IMR-90 (cell line): ENCODE measurements around the gene PPM1H. TPM values are rescaled to one million over a fixed set of nuclear protein-coding genes. Genes with fewer than 3 reads are reported as not detected.

Experiments
- ATAC-seq: fragments of 200-7000 bp; cut with Tn5 transposase; 2 replicates; pipeline ENCODE4 v1.9.1; 2020; ENCODE audit warnings: low read depth, mild to moderate bottlenecking, moderate library complexity
- BruUV-seq: library from RNA; stranded (reverse); fragments of 400-500 nt; replicated peaks from 2 replicates; lab custom pipeline; 2021; lab: Mats Ljungman, UMichigan
- CTCF ChIA-PET: fragments of 300-600 bp; formaldehyde crosslinking; extraction: SDS; loops from one replicate; lab custom pipeline; 2021; ENCODE audit warnings: antibody characterized with exemption; lab: Yijun Ruan, JAX
- POLR2A ChIA-PET: fragments of 300-600 bp; sonication (Branson Sonifier 250); formaldehyde crosslinking; loops from one replicate; lab custom pipeline; 2022; ENCODE audit warnings: antibody characterized with exemption; ENCODE audit not compliant: unreplicated experiment; lab: Charles Lee
- DNase-seq: peaks from one replicate; pipeline ENCODE4 v3.0.0; 2013
- H2AFZ ChIP-seq: replicated peaks from 2 replicates; pipeline ENCODE3; 2013; ENCODE audit warnings: low read length, mild to moderate bottlenecking; ENCODE audit not compliant: poor library complexity
- H2AK5ac ChIP-seq: 2 replicates; pipeline ENCODE4 v1.6.1; 2013; ENCODE audit warnings: low read depth, low read length, inconsistent platforms
- H2AK9ac ChIP-seq: replicated peaks from 2 replicates; pipeline ENCODE3; 2013; ENCODE audit warnings: mild to moderate bottlenecking, low read depth, low read length, moderate library complexity; ENCODE audit not compliant: poor library complexity
- H2BK120ac ChIP-seq: 2 replicates; pipeline ENCODE4 v1.6.1; 2013; ENCODE audit warnings: low read depth, low read length, inconsistent platforms
- H2BK15ac ChIP-seq: 3 replicates; pipeline ENCODE4 v1.6.1; 2013; ENCODE audit warnings: low read depth, low read length, inconsistent platforms
- H2BK20ac ChIP-seq: 2 replicates; pipeline ENCODE4 v1.6.1; 2013; ENCODE audit warnings: low read depth, mild to moderate bottlenecking, inconsistent platforms, low read length, moderate library complexity
- H2BK5ac ChIP-seq: 2 replicates; pipeline ENCODE4 v1.6.1; 2013; ENCODE audit warnings: mild to moderate bottlenecking, low read depth, low read length, inconsistent platforms; ENCODE audit not compliant: poor library complexity, severe bottlenecking
- H3K14ac ChIP-seq: replicated peaks from 2 replicates; pipeline ENCODE4 v1.6.1; 2013; ENCODE audit warnings: low read depth, low read length, inconsistent platforms
- H3K18ac ChIP-seq: 2 replicates; pipeline ENCODE4 v1.6.1; 2013; ENCODE audit warnings: low read depth, low read length, control low read depth
- H3K23ac ChIP-seq: 2 replicates; pipeline ENCODE4 v1.6.1; 2013; ENCODE audit warnings: low read depth, low read length, inconsistent platforms
- H3K27ac ChIP-seq: 2 replicates; pipeline ENCODE4 v1.5.1; 2013; ENCODE audit warnings: mild to moderate bottlenecking, control low read depth, low read length; ENCODE audit not compliant: insufficient read depth
- H3K27me3 ChIP-seq: 2 replicates; pipeline ENCODE4 v1.6.1; 2013; ENCODE audit warnings: low read length; ENCODE audit not compliant: control insufficient read depth, insufficient read depth
- H3K36me3 ChIP-seq: 2 replicates; pipeline ENCODE4 v1.6.1; 2013; ENCODE audit warnings: low read length, mixed read lengths; ENCODE audit not compliant: control insufficient read depth, insufficient read depth
- H3K4ac ChIP-seq: 2 replicates; pipeline ENCODE4 v1.6.1; 2013; ENCODE audit warnings: low read depth, low read length, inconsistent platforms
- H3K4me1 ChIP-seq: 2 replicates; pipeline ENCODE4 v1.6.1; 2013; ENCODE audit warnings: low read length, mixed read lengths; ENCODE audit not compliant: control insufficient read depth, insufficient read depth
- H3K4me2 ChIP-seq: 2 replicates; pipeline ENCODE4 v1.6.1; 2013; ENCODE audit warnings: low read depth, mild to moderate bottlenecking, control low read depth, low read length, moderate library complexity
- H3K4me3 ChIP-seq: 2 replicates; pipeline ENCODE4 v1.5.1; 2013; ENCODE audit warnings: low read depth, mild to moderate bottlenecking, control low read depth, low read length, moderate library complexity; ENCODE audit not compliant: insufficient read depth
- H3K56ac ChIP-seq: 2 replicates; pipeline ENCODE4 v1.6.1; 2013; ENCODE audit warnings: low read length, inconsistent platforms; ENCODE audit not compliant: insufficient read depth; ENCODE audit errors: extremely low read depth
- H3K79me1 ChIP-seq, 2 experiments: 2 replicates each; pipeline ENCODE4 v1.6.1; 2013; ENCODE audit warnings: low read length in 2 of 2, inconsistent platforms in 1 of 2, low read depth in 1 of 2
- H3K9ac ChIP-seq: 2 replicates; pipeline ENCODE4 v1.6.1; 2013; ENCODE audit warnings: low read depth, low read length, control low read depth
- H3K9me1 ChIP-seq: 2 replicates; pipeline ENCODE4 v1.6.1; 2013; ENCODE audit warnings: low read length, inconsistent platforms; ENCODE audit not compliant: insufficient read depth
- H3K9me3 ChIP-seq: 2 replicates; pipeline ENCODE4 v1.6.1; 2013; ENCODE audit warnings: low read length; ENCODE audit not compliant: control insufficient read depth, insufficient read depth
- H4K20me1 ChIP-seq: 2 replicates; pipeline ENCODE4 v1.6.1; 2013; ENCODE audit warnings: low read length, inconsistent platforms; ENCODE audit not compliant: insufficient read depth
- H4K5ac ChIP-seq: 2 replicates; pipeline ENCODE4 v1.6.1; 2013; ENCODE audit warnings: mild to moderate bottlenecking, low read depth, low read length, control low read depth
- H4K8ac ChIP-seq, 2 experiments: 2 replicates each; pipeline ENCODE4 v1.6.1; 2013; ENCODE audit warnings: low read depth in 2 of 2, low read length in 2 of 2, control low read depth in 1 of 2, inconsistent platforms in 1 of 2
- H4K91ac ChIP-seq: 2 replicates; pipeline ENCODE4 v1.6.1; 2013; ENCODE audit warnings: low read depth, low read length, inconsistent platforms; ENCODE audit not compliant: insufficient read depth
- BHLHE40 ChIP-seq: fragments of 150-350 bp; IDR thresholded peaks from 2 replicates; pipeline ENCODE4 v1.6.1; 2016; ENCODE audit warnings: mild to moderate bottlenecking, low read depth, low read length
- CEBPB ChIP-seq: IDR thresholded peaks from 2 replicates; pipeline ENCODE4 v1.6.1; 2012; ENCODE audit warnings: low read depth, low read length, improper control_type of control experiment
- CHD1 ChIP-seq: IDR thresholded peaks from 2 replicates; pipeline ENCODE4 v1.6.1; 2012; ENCODE audit warnings: low read depth, low read length, improper control_type of control experiment
- CTCF ChIP-seq: conservative IDR thresholded peaks from 2 replicates; pipeline ENCODE4 v1.5.1; 2012; ENCODE audit warnings: mild to moderate bottlenecking, low read depth, low read length, improper control_type of control experiment
- ELK1 ChIP-seq: fragments of 150-350 bp; IDR thresholded peaks from 2 replicates; pipeline ENCODE4 v1.6.1; 2016; ENCODE audit warnings: low read depth, mild to moderate bottlenecking, low read length, moderate library complexity, borderline replicate concordance
- FOS ChIP-seq: fragments of 150-350 bp; IDR thresholded peaks from 2 replicates; pipeline ENCODE4 v1.6.1; 2016; ENCODE audit warnings: low read depth, low read length
- MAFK ChIP-seq: IDR thresholded peaks from 2 replicates; pipeline ENCODE4 v1.6.1; 2012; ENCODE audit warnings: low read depth, low read length, improper control_type of control experiment
- MAZ ChIP-seq: IDR thresholded peaks from 2 replicates; pipeline ENCODE4 v1.6.1; 2012; ENCODE audit warnings: low read depth, mild to moderate bottlenecking, low read length, improper control_type of control experiment, moderate library complexity, borderline replicate concordance
- MXI1 ChIP-seq: IDR thresholded peaks from 2 replicates; pipeline ENCODE4 v1.6.1; 2012; ENCODE audit warnings: low read depth, mild to moderate bottlenecking, low read length, moderate library complexity, borderline replicate concordance
- NFE2L2 ChIP-seq: fragments of 150-350 bp; IDR thresholded peaks from 2 replicates; pipeline ENCODE4 v1.6.1; 2016; ENCODE audit warnings: low read depth, mild to moderate bottlenecking, low read length
- POLR2A ChIP-seq: IDR thresholded peaks from 2 replicates; pipeline ENCODE4 v1.6.1; 2012; ENCODE audit warnings: mild to moderate bottlenecking, low read depth, low read length
- RAD21 ChIP-seq: IDR thresholded peaks from 2 replicates; pipeline ENCODE4 v1.6.1; 2012; ENCODE audit warnings: low read length, improper control_type of control experiment
- RCOR1 ChIP-seq: IDR thresholded peaks from 2 replicates; pipeline ENCODE4 v1.6.1; 2012; ENCODE audit warnings: mild to moderate bottlenecking, low read length, improper control_type of control experiment; ENCODE audit not compliant: insufficient replicate concordance
- RFX5 ChIP-seq: IDR thresholded peaks from 2 replicates; pipeline ENCODE4 v1.8.0; 2012; ENCODE audit warnings: low read depth, mild to moderate bottlenecking, low read length, moderate library complexity
- SMC3 ChIP-seq: fragments of 150-350 bp; IDR thresholded peaks from 2 replicates; pipeline ENCODE4 v1.6.1; 2016; ENCODE audit warnings: low read depth, mild to moderate bottlenecking, antibody characterized with exemption, low read length, moderate library complexity
- USF2 ChIP-seq: fragments of 150-350 bp; IDR thresholded peaks from 2 replicates; pipeline ENCODE4 v1.6.1; 2017; ENCODE audit warnings: mild to moderate bottlenecking, antibody characterized with exemption, low read length, low read depth
- whole genome bisulfite sequencing, 2 experiments: methylation state at CpG; one replicate each; pipeline versions ENCODE4 v1.1.5 to v1.1.7; 2013; ENCODE audit warnings: missing lambda C conversion rate in 2 of 2; ENCODE audit not compliant: insufficient read length in 1 of 2; ENCODE audit errors: extremely low coverage in 2 of 2; 5-methylcytosine and 5-hydroxymethylcytosine counted together
- dilution Hi-C: fragments of 300-500 bp; cut with HindIII; formaldehyde crosslinking; loops from one replicate; pipeline ENCODE4 v1.14.3; 2018; ENCODE audit warnings: low sequenced_read_pairs; ENCODE audit not compliant: unreplicated experiment
- in situ Hi-C: fragments of 300-500 bp; cut with MboI; formaldehyde crosslinking; loops from 3 replicates; pipeline ENCODE4 v1.14.3; 2019; ENCODE audit warnings: low sequenced_read_pairs, inconsistent platforms, mixed read lengths
- intact Hi-C: fragments of 100-400 bp; cut with micrococcal nuclease; formaldehyde crosslinking; loops from 2 replicates; pipeline ENCODE4 v1.10.0; 2022
- polyA plus RNA-seq, 3 experiments: library from polyadenylated mRNA; depleted of rRNA; stranded (reverse); fragments of >200 nt; gene quantifications; 2 replicates each; pipeline ENCODE4 v1.2.3, GENCODE V29; 2012; ENCODE audit warnings: low replicate concordance in 1 of 3
- total RNA-seq: library from RNA; depleted of rRNA; stranded (reverse); fragments of >200 nt; gene quantifications from 2 replicates; pipeline ENCODE4 v1.2.3, GENCODE V29; 2012

Gene PPM1H
- total and polyA plus RNA-seq, 2 of the 4 experiments (the other 2 are of a cell fraction), result 0.14 to 0.18 TPM

- no peak for TF ChIP-seq USF2
- TF ChIP-seq CTCF, result no peak
- TF ChIP-seq RFX5, result no peak
- TF ChIP-seq BHLHE40, result no peak
- no peak for TF ChIP-seq MAFK
- no peak for TF ChIP-seq POLR2A
- TF ChIP-seq RAD21, result no peak
- no peak for TF ChIP-seq FOS
- no peak for TF ChIP-seq CEBPB
- TF ChIP-seq RCOR1, result no peak
- no peak for TF ChIP-seq NFE2L2
- no peak for TF ChIP-seq SMC3
- TF ChIP-seq CHD1, result no peak
- no peak for TF ChIP-seq MAZ
- TF ChIP-seq MXI1, result no peak
- no peak for TF ChIP-seq ELK1
- Histone ChIP-seq H2BK120ac (no peak overlapping the region), H3K4me3 (no peak overlapping the region), H3K4me2 (no peak overlapping the region), H3K18ac (no peak overlapping the region), H2BK15ac (no peak overlapping the region), H3K56ac (no peak overlapping the region), H3K9ac (no peak overlapping the region), H2AK9ac (no peak overlapping the region), H2AFZ (no peak overlapping the region), H3K36me3 (no peaks in the 10 kb centered on the region), H4K5ac (no peak overlapping the region), H3K79me1 (no peaks in the 10 kb centered on the region), H3K27me3 (peaks cover 18% of the 10 kb centered on the region), H3K9me3 (no peaks in the 10 kb centered on the region; the same call in 1 of the 2 replicates), H4K20me1 (no peaks in the 10 kb centered on the region), H2AK5ac (no peak overlapping the region), H3K27ac (no peak overlapping the region), H2BK5ac (no peak overlapping the region), H3K4me1 (no peaks in the 10 kb centered on the region), H4K91ac (no peak overlapping the region), H4K8ac (no peak overlapping the region), H3K14ac (no peak overlapping the region), H2BK20ac (no peak overlapping the region), H3K4ac (no peak overlapping the region), H3K9me1 (no peaks in the 10 kb centered on the region; the same call in 1 of the 2 replicates), H3K23ac (no peak overlapping the region)
- WGBS, 2 experiments, result no CpG with 5 or more reads among the region's 2 CpGs
- no peak for DNase-seq
- ChIA-PET POLR2A (no interaction called here), CTCF (no interaction called here)
- intact Hi-C loops (no loop called here), in situ Hi-C loops (no loop called here), dilution Hi-C loops (no loop called here)
- ATAC-seq, result no peak
- BruUV-seq, result no TSS peak
These were observed 26.3 kb downstream of the PPM1H start for GRCh38 chr12:62908674-62909073.
